Fibroblast of the conjunctiva (primary cell): ENCODE data around the gene STK17A.
"Not testable (repeated sequence)": the region's sequence is repeated elsewhere in the genome, so short reads cannot be mapped to it uniquely, and the experiment has no call there.

Source experiments
- DNase-seq: peaks from one replicate; pipeline ENCODE4 v3.0.0-alpha.2; 2010; ENCODE audit warnings: low read depth

The STK17A gene

GRCh38 chr7:43568529-43568928 is 14.4 kb upstream of the STK17A start:
- DNase-seq = peak; percentile 16

- peak; percentile 23 for DNase-seq
Observed at GRCh38 chr7:43569424-43569823, 13.5 kb upstream of the STK17A start.

- no peak for DNase-seq
Observed at GRCh38 chr7:43570688-43571365, 12.1 kb upstream of the STK17A start.

GRCh38 chr7:43572516-43573049 is 10.3 kb upstream of the STK17A start:
- DNase-seq = peak; percentile 96

- not testable (repeated sequence) for DNase-seq
Observed at GRCh38 chr7:43573832-43574231, 9.1 kb upstream of the STK17A start.

GRCh38 chr7:43575506-43575905 is 7.4 kb upstream of the STK17A start:
- DNase-seq = no peak

- no peak for DNase-seq
Observed at GRCh38 chr7:43576241-43576640, 6.7 kb upstream of the STK17A start.

GRCh38 chr7:43577485-43577951 is 5.4 kb upstream of the STK17A start:
- DNase-seq = no peak

GRCh38 chr7:43583424-43584194 is 701 bp downstream of the STK17A start:
- peak; percentile 12 for DNase-seq

GRCh38 chr7:43584195-43584586 is 1.3 kb downstream of the STK17A start:
- peak; percentile 22 for DNase-seq

- DNase-seq = not testable (repeated sequence)
Observed at GRCh38 chr7:43584733-43585132, 1.8 kb downstream of the STK17A start.

- DNase-seq = peak; percentile 63
Observed at GRCh38 chr7:43585562-43585961, 2.7 kb downstream of the STK17A start.

GRCh38 chr7:43586251-43586900 is 3.5 kb downstream of the STK17A start:
- DNase-seq = no peak

- DNase-seq = no peak
Observed at GRCh38 chr7:43588477-43589132, 5.7 kb downstream of the STK17A start.

GRCh38 chr7:43589133-43589478 is 6.2 kb downstream of the STK17A start:
- DNase-seq = no peak

- no peak for DNase-seq
Observed at GRCh38 chr7:43589728-43590127, 6.8 kb downstream of the STK17A start.

GRCh38 chr7:43590862-43591557 is 8.1 kb downstream of the STK17A start:
- no peak for DNase-seq

GRCh38 chr7:43591558-43592180 is 8.8 kb downstream of the STK17A start:
- no peak for DNase-seq

GRCh38 chr7:43592326-43592725 is 9.4 kb downstream of the STK17A start:
- no peak for DNase-seq

- no peak for DNase-seq
Observed at GRCh38 chr7:43593010-43593409, 10.1 kb downstream of the STK17A start.

GRCh38 chr7:43594020-43594419 is 11.1 kb downstream of the STK17A start:
- DNase-seq = no peak
